Ureter (tissue), 1 donor: ENCODE measurements around the gene BNC2. TPM values are rescaled to one million over a fixed set of nuclear protein-coding genes. Genes with fewer than 3 reads are reported as not detected.

Source experiments
- DNase-seq: peaks from one replicate; pipeline ENCODE4 v3.0.0-alpha.2; 2020; ENCODE audit warnings: low spot score
- total RNA-seq: library from RNA; stranded (reverse); gene quantifications from one replicate; pipeline ENCODE4 v1.2.4, GENCODE V29; 2023
- donor health status: DM: yes; HTN: yes; CAD: no.

Gene BNC2
- total RNA-seq, 1 donor from 2014 or later: 21.5 TPM

DNA sequence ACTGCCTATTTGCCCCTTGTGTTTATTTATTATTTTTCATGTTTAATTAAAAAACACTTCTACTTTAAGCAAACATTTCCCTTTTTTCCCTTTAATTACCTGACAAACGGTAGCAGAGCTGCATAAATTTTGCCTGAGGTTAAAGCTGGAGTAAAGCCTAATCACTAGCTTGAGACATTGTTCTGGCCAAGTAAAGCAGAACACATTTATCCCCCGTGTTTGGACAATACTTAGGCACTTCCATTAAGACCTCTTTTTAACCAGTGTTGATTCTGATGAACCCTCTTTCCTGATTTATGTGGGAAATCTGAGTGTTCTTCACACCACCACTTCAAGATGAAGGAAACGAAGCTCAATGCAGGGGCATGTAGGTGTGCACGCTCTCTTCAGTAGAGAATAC lies 54.5 kb downstream of the BNC2 start:
- no peak for DNase-seq

DNA sequence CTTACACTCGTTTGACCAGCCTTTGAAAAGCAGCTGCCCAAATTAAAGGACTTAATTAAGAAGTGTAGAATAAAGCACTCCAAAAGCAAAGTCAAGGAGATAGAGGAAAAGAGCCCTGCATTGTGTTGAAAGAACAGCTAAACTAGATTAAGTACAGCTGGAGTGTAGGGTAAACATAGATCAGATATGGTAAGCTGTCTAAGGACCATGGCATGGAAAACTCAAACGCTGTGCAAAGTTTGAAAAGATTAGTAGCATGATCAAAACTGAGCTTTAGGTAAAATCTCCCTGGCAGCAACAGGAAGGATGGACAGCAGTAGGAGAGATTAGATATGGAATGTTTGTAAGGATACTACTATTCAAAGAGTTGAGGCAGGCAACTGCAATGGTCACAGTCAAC lies 55.4 kb downstream of the BNC2 start:
- no peak for DNase-seq

DNA sequence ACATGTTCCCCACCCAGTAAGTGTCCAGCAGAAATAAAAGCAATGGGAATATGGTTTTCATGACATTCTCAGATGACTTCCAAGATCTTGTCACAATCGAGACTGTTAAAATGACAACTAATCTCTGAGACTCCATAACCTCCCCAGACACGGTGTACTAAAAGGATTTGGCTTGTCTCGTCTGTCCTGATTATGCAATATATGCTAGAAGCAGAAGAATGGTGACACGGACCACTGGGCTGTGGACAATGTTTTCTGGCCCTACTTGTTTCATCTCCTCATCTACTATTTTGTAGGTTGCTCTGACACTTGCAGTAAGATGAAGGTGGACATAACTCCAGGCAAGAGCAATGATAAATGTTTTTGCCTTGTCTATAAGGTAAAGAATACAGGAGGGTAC lies 56.6 kb downstream of the BNC2 start:
- no peak for DNase-seq

DNA sequence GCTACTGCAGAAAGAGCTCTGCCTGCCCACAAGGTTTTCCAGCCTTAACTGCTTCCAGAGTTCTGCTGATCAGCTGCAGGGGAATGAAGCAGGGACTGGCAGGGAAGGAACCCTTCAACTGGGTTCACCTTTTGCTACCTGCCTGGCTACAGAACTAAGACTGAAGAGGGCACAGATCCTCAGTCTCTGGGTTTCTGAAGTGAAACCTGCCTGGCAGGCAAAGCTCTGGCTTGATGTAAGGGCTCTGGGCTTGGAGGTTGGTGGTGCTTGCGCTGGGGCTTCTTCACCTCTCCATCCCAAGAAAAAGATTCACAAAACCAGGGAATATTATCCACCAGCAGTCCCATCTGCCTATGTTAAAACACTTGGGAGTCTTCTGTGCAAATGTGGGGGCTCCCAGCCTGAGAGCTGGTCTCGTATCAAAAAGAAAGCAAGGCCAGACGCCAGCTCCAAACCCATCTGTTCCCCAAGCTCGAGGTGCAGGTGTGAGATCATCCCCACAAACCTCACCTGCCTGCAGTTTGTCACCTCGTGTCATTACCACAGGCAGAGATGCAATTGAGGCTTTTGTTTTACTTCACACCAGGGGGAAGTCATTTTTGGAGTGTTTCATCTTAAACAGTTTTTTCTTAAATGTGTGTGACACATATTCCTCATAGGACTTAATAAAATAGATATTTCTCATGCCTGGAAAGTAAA lies 58.3 kb downstream of the BNC2 start:
- no peak for DNase-seq

DNA sequence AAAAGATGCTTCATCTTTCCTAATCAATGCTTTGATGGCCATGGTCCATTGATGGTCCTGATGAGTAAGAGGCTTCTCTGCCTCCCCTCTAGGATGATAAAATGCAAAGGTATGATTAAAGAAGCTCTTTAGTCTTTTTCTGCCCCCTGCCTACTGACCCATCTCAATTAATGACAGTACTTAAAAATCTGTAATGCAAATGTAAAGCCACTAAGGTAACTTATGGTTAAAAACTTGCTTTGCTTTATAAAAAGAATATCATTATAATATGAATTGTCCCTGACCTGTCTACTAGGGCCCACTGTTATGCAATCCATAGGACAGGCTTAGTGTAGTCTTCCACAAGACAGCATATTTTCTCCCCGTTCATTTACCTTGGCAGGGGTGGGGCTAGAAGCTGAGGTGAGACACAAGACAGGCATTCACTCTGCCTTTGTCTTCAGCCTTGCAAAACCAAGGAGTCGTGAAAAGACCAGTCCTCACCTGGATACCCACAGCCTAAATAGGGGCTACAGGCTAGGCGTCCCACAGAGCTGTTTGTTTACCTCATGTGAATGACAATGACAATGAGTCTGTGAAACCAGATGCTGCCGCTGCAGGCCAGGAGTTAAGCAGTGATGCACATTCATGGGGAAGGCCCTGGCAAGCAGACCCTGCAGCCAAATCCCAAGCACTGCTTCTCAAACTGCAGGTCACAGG lies 60.4 kb downstream of the BNC2 start:
- no peak for DNase-seq

DNA sequence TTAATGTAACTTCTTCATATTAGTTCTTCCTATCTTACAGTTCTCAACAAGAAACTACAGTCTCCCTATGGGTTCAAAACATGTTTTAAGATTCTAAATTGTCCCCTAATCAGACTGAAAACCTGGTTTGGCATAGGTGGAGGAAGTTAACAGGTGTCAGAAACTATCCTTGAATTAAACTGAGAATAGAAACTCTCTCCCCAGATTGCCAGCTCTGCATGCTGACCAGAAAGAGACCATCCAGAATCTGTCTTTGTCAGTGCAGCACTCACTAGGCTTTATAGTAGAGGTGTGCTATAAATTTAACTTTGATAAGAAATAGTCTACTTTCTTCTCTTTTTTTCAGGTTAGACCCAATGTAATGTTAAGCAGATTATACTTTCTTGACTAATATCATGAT lies 63.8 kb downstream of the BNC2 start:
- no peak for DNase-seq

DNA sequence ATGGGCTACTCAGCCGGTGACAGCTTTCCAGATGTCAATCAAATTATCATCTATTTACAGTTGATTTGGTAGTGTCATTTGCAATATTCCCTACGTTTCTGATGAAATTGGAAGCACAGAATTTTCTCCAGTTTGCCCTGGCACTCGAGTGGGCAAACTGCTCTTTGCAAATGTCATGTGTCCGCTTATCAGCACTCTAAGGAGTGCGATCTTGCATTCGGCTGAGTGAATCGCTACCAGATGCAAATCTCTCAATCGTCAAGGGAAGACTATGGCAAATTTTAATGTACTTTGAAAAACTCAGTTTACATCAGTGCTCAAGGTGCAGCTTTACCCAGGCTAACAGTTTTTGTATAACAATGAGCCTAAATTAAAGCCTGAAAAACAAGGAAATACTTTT lies 66.8 kb downstream of the BNC2 start:
- no peak for DNase-seq

DNA sequence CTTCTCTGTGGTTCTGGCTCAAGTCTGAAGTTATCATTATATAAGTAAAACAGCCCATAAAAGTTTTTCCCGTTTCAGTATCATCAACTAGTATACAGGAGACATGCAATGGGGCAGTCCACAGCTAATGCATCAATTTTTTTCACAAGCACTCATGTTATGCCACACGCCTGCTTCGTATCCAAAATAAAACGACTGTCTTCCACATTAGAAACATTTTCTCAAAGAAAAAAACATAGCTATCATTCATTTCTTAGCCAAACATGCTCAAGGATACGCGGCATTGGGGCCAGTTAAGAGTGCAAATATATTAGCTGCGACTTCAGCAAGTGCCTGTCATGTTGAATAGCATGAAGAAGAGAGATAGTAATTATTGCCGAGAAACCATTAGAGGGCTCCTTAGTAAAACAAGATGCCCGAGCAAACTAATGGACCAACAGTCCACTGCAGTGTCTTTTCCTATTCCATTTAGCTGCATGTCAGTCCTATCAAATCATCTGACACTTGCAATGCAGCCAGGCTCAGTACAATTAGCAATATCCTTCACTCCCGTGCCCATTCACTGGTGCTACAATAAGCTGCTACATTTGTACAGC lies 68.5 kb downstream of the BNC2 start:
- DNase-seq: no peak

DNA sequence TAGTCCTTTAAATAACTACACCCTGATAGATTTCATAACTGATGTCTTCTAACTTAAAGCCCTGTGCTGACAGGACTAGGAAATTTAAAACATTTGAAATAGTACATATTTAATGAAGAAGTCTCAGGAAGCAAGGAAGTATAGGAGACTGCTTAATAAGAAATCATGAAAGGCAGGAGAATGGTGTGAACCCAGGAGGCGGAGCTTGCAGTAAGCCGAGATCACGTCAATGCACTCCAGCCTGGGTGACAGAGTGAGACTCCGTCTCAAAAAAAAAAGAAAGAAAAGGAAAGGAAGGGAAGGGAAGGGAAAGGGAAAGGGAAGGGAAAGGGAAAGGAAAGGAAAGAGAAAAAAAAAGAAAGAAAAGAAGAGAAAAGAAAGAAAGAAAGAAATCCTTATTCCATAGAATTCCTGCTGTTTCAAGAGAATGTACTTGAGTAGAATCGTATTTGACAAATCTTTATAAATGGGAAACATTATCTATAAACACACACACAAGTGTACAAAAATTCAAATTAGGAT lies 74.1 kb downstream of the BNC2 start:
- no peak for DNase-seq

DNA sequence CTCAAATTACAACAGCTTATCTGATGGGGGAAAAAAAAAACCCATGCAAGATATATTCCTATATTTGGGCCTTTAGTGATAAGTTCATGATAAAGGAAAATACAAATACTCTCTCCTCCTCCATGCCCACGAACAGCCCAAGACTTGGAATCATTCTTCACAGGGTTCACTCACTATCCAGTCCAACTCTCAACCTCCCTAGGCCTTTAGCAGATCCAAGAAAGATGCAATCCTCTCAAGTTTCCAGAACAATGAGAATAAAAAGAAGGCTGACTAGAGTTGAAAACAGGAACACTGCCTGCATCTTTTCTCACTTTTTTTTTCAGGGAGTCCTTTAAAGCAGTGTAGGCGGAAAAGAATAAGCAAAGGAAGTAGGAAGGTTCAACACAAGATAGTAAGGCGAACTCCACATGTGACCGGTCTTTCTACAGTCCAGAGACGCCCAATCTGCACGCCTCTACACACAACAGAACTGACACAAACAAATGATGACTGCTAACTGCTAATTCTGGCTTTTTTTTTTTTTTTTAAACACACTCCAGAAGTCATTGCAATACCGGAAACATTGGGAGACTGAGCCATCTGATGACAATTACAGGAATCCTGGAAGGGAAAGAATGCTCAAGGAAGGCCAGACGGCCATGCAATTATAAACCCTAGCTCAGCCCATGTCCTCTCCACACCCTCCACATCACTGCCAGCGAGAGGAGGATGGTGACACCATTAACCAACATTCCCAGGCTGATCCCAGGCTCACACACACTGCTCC lies 75.4 kb downstream of the BNC2 start:
- no peak for DNase-seq

DNA sequence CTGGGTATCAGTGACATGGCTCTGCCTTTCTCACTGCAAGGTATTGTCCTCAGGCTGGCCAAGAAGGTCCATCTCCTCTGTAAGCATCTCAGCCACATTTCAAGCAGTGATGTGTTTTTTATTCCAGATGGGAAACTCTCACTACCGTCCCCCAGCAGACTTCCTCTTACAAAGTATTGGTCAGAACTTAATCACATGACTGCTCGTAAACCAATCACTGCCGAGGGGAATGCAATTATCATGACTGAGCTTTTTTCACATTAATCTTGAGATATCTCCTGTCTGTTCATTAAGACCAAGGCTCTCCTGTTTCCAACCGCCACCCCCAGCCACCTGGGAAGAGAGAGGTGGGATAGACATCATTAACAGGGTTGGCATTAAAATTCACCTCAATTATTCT lies 76.4 kb downstream of the BNC2 start:
- no peak for DNase-seq

DNA sequence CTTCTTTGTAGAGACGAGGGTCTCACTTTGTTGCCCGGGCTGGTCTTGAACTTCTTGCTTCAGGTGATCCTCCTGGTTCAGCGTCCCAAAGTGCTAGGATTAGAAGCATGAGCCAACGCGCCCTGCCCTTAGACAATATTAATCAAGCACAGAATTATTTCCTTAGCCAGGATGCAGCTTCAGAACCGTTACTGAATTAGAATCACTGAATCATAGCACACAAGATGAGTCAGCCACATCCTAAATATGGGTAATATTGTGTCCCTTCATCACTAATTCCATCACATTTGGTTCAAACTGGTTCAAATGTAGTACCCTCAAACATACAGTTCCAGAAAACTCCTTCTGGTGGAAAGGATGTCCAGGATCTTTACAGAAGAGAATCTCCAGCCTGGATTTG lies 82.7 kb downstream of the BNC2 start:
- no peak for DNase-seq

DNA sequence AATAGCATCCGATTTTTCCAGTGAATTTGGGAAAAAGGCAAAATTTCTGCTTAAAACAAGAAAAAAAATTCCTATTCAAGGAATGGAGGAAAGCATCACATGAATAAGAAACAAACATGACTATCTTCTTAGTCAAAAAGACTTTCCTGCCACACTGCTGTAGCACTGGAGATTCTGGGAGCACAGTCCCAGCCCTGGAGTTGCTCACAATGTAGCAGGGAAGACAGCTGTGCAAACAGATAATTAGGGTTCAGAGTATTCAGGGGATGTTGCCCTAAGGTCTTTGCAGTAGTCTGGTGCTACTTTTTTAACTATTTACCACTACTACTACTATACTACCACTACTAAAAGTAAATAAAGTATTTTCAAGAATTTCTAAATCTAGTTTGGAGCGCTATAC lies 86.5 kb downstream of the BNC2 start:
- DNase-seq: no peak

DNA sequence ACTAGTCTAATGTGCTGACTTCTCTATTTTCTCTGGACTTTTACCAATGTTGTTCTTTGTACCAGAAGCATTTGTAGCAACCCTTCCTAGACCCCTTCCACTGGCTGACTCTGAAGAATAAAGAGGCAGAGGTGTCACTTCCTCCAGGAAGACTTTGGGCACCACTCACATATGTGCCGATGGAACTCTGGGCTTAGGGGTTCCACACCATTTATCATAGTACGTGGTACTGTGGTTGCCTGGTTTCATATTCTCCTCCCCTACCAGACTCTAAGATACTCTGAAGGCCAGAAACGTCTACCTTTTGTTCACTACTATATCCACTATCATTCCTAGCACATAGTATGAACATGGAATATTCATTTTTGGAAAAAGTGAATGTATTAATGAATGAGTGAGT lies 88.0 kb downstream of the BNC2 start:
- DNase-seq: no peak

DNA sequence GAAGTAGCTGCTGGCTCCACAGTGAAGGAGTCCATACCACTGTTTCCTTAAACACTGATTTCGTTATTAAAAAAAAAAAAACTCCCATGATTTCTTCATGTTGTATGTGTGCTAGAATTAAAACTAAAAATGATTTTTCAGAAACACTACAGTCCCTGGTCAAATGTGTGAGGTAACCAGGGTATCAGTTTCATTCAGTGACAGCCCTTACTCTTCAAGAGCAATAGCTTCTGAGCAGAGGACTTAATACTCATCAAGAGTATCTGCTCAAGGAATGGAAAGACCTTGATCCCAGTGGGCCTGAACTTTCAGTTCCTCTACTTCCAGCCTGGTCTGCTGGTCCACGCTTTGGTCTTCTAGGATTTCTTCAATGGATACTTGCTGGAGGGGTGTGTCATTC lies 95.1 kb downstream of the BNC2 start:
- DNase-seq: no peak

DNA sequence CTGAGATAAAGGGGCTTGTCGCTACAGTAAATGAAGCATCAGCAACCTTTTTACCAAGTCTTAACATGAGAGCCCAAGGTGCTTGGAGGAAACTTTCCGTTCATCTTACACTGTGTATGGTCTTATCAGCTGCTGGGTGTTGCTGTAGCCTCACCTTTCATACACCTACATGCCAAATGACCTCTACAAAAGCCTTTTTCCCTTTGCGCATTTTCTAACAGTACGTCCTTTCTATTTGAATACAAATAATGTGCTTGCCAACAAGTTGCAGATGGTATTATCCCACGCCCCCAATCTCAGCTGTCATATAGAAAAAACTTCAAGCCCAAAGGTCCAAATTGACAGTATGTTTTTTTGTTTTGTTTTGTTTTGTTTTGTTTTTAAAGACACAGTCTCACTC lies 96.9 kb downstream of the BNC2 start:
- DNase-seq: no peak

DNA sequence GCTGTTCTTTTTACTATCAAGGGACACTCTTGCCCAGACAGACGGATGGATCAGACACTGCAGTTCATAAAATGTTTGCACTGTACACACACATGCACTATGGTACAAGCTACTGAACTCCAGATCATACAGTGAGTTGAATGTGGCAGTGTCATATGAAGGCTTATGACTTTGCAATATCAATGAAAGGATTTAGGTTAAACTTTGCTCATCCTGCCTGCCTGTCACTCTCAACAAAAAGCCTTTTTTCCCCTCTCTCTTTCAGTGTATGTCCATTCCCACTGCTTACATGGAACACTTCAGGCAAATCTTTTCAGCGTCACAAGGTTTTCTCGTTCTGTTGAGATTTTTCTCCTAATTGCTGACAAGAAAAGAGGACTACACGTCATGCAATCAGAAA lies 97.4 kb downstream of the BNC2 start:
- no peak for DNase-seq

DNA sequence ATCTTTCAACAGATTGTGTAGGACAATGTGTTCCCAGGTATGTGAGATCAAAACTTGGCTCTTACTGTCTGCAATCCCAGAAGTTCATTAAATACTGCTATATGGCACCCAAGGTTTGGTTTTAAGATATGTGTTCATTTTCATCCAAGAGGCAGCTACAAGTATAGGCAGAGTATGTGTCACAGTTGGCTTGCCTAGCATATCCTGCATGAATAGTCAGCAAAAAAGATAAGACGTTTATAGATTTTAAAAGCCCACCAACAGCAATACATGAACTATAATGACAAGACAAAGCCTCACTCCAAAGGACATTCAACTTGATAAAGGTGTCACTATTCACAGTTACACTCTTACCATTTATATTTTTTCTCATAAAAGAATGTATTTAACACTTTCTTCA lies 99.1 kb downstream of the BNC2 start:
- DNase-seq: no peak

DNA sequence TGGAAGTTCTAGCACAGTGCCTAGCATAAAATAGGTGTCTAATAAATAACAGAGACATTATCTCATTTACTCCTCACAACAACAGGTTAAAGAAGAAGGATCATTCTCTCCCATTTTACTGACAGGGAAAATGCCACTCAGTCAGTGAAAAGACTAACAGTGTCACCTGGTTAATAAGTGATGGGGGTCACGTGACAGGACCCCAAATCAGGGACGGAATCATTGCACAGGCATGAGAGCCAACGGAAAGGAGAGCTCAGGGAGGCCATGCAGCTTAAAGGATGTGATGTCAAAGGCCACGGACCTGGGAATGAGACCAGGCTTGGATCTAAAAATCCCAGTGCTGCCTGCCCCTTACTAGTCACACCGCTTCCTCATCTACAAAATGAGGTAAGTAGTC lies 101.2 kb downstream of the BNC2 start:
- DNase-seq: no peak

DNA sequence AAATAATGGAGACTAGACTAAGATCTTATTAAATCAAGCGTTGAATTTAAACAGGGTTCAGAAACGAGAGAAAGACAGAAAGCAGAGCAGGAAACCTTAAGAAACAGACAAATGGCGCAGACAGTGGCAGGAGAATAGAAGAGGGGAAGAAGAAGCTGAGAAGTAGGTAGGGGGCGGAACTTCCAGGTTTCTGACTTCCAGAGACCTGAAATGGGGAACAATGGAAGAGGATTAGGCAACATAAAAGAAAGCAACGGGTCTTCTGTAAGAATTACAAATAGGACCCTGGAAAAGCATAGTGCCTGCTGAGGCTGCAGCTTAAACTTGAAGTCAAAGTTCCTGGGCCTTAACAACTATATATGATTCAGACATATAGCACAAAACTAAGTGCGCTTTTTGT lies 101.7 kb downstream of the BNC2 start:
- DNase-seq: no peak

DNA sequence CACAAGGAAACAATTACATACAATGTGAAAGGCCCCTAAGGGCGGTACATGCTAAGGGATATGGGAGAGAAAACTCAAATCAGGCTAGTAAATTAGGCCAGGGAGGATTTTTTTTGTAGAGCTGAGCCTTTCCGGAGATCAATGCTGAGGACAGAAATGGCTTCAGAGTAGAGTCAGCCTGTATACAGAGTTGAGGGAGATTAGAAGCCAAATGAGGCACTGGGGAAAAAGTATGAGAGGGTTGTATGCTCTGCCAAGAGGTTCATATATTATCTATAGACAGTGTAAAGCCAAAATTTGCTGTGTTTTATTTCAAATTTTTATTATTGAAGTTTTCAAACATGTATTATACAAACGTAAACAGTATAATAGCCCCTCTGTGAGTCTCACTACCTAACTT lies 103.1 kb downstream of the BNC2 start:
- no peak for DNase-seq

DNA sequence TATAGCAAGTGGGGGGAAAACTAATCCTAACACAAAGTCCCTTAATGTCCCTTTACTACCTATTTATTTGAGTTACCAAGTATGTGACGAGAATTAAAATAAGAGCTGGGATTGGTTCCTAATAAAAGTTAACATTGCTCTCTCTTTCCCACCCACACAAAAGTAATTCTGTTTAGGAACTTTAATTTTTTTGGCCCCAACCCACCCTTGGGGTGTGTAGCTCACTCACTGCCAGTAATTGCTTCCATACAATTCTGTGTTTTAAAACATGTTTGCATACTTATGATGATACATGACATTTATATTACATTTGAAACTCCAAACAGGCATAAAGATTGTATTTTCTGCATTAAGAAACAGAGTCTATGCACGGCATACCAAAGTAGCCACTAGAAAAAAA lies 106.5 kb downstream of the BNC2 start:
- no peak for DNase-seq
